KMS-11 (cell line): ENCODE results near the gene TEF.

ENCODE experiments used
- H2AFZ ChIP-seq: fragments of 200-600 bp; sonication (generic); 2 replicates; pipeline ENCODE4 v1.6.1; 2016; ENCODE audit warnings: antibody characterized with exemption, mixed run types, low read depth
- H3K27ac ChIP-seq: fragments of 200-600 bp; sonication (generic); 2 replicates; pipeline ENCODE4 v1.6.1; 2016; ENCODE audit warnings: mild to moderate bottlenecking, mixed run types
- H3K27me3 ChIP-seq: fragments of 200-600 bp; sonication (generic); 2 replicates; pipeline ENCODE4 v1.6.1; 2017; ENCODE audit warnings: mild to moderate bottlenecking, low read depth, mixed run types, moderate library complexity; ENCODE audit not compliant: insufficient read depth
- H3K36me3 ChIP-seq: fragments of 200-600 bp; sonication (generic); 2 replicates; pipeline ENCODE4 v1.6.1; 2017; ENCODE audit warnings: mild to moderate bottlenecking, mixed run types; ENCODE audit not compliant: insufficient read depth
- H3K4me1 ChIP-seq: fragments of 200-600 bp; sonication (generic); 2 replicates; pipeline ENCODE4 v1.6.1; 2016; ENCODE audit warnings: mild to moderate bottlenecking, low read depth, mixed run types; ENCODE audit not compliant: poor library complexity, severe bottlenecking
- H3K4me2 ChIP-seq: fragments of 200-600 bp; sonication (generic); 2 replicates; pipeline ENCODE4 v1.7.0; 2016; ENCODE audit warnings: mild to moderate bottlenecking, mixed run types
- H3K4me3 ChIP-seq: fragments of 200-600 bp; sonication (generic); IDR thresholded peaks from 2 replicates; pipeline ENCODE4 v1.6.1; 2017; ENCODE audit warnings: low read depth, low read length, mixed read lengths; ENCODE audit not compliant: insufficient read depth
- H3K79me2 ChIP-seq: fragments of 200-600 bp; sonication (generic); 2 replicates; pipeline ENCODE4 v1.6.1; 2016; ENCODE audit warnings: low read depth, mixed run types; ENCODE audit not compliant: insufficient read depth
- H3K9ac ChIP-seq: fragments of 200-600 bp; sonication (generic); 2 replicates; pipeline ENCODE4 v1.6.1; 2016; ENCODE audit warnings: mild to moderate bottlenecking, mixed run types
- H4K20me1 ChIP-seq: fragments of 200-600 bp; sonication (generic); 2 replicates; pipeline ENCODE4 v1.6.1; 2016; ENCODE audit warnings: mild to moderate bottlenecking, mixed run types; ENCODE audit not compliant: insufficient read depth
- CTCF ChIP-seq: fragments of 200-600 bp; sonication (generic); conservative IDR thresholded peaks from 2 replicates; pipeline ENCODE4 v1.6.1; 2017; ENCODE audit warnings: low read depth, mild to moderate bottlenecking, antibody characterized with exemption, low read length, moderate library complexity, mixed read lengths

The TEF gene

DNA sequence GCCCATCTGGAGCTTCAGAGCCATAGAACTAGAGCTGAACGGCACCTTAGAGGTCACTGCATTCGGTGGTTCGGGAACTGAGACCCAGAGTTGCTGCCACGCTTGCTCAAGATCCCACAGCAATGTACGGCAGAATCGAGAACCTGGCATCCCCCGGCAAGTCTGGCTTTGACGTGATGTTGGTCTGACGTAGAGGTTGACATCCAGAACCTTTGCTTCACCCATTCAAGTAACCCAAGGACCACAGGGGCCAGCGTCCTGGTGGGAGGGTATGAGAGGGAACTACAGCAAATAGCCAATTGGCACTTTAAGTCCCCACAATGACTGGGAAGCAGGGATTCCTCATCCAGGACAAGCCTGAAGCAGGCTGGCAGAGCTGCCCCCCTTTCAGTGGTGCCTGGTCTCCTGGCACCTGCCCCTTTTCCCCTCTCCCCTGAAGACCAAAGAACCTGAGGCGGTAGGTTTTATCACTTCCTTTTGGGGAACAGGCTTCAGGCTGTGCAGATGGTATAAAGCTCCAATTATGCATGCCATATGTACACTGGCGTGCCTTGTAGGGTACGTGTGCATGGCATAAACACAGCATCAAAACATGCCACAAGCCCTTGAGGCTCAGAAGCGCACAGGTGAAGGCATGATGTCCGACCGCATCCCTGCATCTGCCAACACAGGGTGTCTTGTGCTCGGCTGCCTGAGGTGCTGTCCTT, 15.3 kb upstream of the TEF start:
- H3K79me2 ChIP-seq: no peaks in the 10 kb centered on the region
- no peak overlapping the region for H3K27ac ChIP-seq
- no peak overlapping the region for H3K4me2 ChIP-seq
- H3K9ac ChIP-seq: no peak overlapping the region
- H2AFZ ChIP-seq: no peak overlapping the region
- no peaks in the 10 kb centered on the region for H4K20me1 ChIP-seq
- no peak overlapping the region for H3K4me3 ChIP-seq
- TF ChIP-seq CTCF: no peak
- 0 out of 2 replicates have a peak, but pooled peaks cover 2% of the 10 kb centered on the region for H3K27me3 ChIP-seq
- no peaks in the 10 kb centered on the region for H3K36me3 ChIP-seq
- no peaks in the 10 kb centered on the region for H3K4me1 ChIP-seq

GRCh38 chr22:41367039-41367679, 14.6 kb upstream of the TEF start:
- H3K4me3 ChIP-seq: no peak overlapping the region
- 0 out of 2 replicates have a peak, but pooled peaks cover 2% of the 10 kb centered on the region for H3K27me3 ChIP-seq
- H3K27ac ChIP-seq: no peak overlapping the region
- H3K79me2 ChIP-seq: no peaks in the 10 kb centered on the region
- no peaks in the 10 kb centered on the region for H4K20me1 ChIP-seq
- H3K9ac ChIP-seq: no peak overlapping the region
- H3K4me1 ChIP-seq: no peaks in the 10 kb centered on the region
- no peaks in the 10 kb centered on the region for H3K36me3 ChIP-seq
- no peak overlapping the region for H2AFZ ChIP-seq
- H3K4me2 ChIP-seq: no peak overlapping the region
- TF ChIP-seq CTCF: no peak

DNA sequence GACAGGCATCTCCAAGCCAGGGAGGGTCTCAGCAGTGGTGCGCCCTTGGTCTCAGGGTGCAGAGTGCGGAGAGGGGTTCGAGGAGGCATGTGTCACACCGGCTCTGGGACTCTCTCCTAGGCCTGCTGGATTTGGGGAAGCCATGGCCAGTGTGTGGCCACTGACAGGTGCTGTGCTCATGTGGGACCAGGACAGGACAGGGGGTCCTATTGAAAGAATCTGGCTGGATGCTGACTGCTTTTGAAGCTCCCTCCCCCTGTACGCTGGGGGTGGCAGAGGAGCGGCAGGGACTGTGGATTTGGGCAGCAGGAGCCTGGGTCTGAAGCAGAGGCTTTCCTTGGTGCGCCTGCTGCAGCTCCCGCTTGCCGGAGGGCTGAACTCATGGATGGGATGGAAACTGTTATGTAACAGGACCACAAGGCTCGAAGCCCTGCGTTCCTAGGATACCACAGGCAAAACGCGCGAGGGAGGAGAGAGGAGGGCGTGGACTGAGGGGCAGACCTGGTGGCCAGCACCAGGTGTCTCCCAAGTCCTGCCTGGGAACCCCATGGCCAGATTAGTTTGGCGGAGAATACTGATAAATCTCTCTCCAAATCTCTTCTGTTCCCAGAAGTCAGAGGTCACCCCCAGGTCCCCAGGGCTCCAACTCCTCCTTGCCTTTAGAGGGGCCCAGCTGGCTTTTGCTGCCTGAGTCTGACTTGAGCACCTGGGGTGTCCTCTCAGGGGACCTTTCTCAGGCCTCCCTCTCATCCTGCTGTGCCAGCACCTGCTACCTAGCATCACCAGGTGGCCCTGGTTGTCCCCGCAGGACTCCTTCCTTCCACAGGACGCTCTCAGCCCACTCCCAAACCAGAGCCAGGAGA, 13.8 kb upstream of the TEF start:
- no peak overlapping the region for H3K9ac ChIP-seq
- no peak for TF ChIP-seq CTCF
- H3K36me3 ChIP-seq: no peaks in the 10 kb centered on the region
- H3K27me3 ChIP-seq: 0 out of 2 replicates have a peak, but pooled peaks cover 2% of the 10 kb centered on the region
- no peaks in the 10 kb centered on the region for H4K20me1 ChIP-seq
- H3K4me3 ChIP-seq: no peak overlapping the region
- H3K79me2 ChIP-seq: no peaks in the 10 kb centered on the region
- no peak overlapping the region for H3K27ac ChIP-seq
- H3K4me2 ChIP-seq: no peak overlapping the region
- H3K4me1 ChIP-seq: no peaks in the 10 kb centered on the region
- H2AFZ ChIP-seq: no peak overlapping the region

DNA sequence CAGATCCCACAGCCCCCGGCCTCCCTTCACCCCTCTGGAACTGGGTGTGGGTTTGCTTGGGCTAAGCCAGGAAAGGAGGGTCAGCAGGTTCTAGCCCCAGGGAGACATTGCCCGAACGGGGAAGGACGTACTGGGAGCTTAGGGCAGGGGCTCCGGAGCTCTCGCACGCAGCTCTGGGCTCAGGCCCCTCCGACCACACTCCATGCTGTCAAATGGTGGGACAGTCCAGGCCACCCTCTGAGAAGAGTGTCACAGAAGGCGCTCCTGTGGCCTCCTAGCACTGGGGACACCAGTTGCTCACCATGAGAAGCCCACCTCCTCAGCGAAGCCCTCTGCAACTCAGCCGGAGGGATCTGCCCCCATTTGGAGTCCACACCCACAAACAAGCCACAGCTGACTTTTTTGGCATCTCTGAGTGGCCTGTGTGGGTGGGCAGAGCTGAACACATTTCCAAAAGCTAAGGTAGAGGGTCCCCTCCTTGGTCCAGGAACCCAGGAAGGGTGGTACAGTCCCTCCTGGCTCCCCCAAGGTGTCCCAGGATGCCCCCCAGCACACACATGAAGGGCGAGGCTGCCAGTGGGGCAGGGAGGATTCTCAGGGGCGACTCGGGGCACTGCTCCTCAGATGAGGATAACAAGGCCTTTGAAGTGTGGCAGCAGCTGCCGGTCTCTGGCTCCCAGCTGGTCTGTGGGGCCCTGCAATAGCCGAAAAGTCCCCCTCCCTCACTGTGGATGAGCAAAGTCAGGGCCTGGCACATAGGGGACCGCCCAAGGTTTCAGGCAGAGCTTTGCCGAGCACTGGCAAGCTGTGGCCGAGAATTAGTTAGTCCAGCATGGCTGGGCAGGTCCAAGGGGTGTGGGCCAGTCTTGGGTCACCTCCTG, 13.0 kb upstream of the TEF start:
- no peaks in the 10 kb centered on the region for H3K4me1 ChIP-seq
- no peak overlapping the region for H2AFZ ChIP-seq
- no peak overlapping the region for H3K9ac ChIP-seq
- no peaks in the 10 kb centered on the region for H3K79me2 ChIP-seq
- 0 out of 2 replicates have a peak, but pooled peaks cover 2% of the 10 kb centered on the region for H3K27me3 ChIP-seq
- H4K20me1 ChIP-seq: no peaks in the 10 kb centered on the region
- no peak for TF ChIP-seq CTCF
- H3K4me3 ChIP-seq: no peak overlapping the region
- no peaks in the 10 kb centered on the region for H3K36me3 ChIP-seq
- H3K4me2 ChIP-seq: no peak overlapping the region
- no peak overlapping the region for H3K27ac ChIP-seq
